A204.1 (cell line): ENCODE measurements around the gene DLGAP4.

Experiments
- FAIRE-seq: peaks from 2 replicates; lab custom pipeline; 2012; peaks lifted over from hg19 to GRCh38; lab: Jason Lieb, UNC

Gene DLGAP4

GRCh38 chr20:36305602-36306551, at the start of gene DLGAP4:
Gene DLGAP4 (plus strand): TSS chr20:36306339. CDS start chr20:36431718, 125,379 bp downstream.
- FAIRE-seq = no peak

DNA sequence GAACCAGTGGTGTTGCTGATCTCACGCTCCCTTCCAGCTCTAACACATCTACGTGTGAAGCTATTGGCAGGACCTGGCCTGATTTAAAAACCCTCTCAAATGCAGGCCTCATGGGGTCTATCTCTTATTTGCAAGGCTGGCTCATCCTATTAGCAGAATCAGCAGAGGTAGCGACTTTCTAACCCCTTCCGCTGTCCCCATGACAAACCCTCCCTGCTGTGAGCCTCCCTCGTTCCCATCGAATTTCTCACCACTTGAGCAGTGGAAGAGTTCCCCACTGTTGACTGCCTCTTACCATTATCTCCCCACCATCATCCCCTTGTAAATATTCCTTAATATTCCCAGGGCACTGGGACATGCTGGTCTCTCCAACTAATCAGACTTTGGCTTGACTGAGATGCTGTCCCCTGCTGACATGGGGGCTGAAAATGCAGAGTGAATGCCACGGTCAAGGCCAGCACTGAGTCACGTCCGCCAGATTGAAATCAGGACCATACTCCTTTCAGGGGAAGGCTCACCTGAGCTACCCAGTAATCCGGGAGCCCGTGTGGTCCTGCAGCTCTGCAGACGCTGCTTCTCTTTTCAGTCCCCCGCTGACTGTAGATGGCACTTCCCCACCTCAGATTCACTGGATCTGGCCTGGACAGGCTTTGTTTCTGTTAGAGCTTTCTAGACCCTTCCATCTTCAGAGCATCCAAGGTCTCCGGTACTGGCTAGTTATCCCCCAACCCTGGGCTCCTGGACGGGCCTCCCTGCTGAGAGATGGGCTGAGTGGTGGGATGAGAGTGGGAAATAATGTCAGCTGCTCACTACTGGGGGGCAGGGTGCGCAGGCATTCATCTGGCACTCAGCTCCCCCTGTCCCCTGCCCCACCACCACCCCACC, 46.7 kb upstream of the DLGAP4 start:
- no peak for FAIRE-seq

DNA sequence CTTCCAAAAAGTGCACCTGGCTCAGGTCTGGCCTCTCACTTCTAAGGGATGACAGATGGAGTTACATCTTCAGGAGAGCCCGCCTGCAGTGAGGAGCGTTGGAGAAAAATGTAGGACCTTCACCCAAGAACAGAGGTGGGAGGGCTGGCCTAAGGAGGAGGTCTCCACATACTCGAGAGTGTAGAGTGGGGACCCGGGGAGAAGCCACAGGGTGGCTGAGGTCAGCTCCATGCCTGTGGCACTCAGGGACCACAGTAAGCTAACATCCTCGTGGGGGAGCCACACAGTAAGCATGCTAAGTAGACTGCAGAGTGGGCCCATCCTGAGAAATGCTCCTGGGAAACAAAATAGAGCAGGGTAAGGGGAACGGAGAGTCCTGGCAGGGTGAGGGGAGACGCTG, 45.8 kb upstream of the DLGAP4 start:
- FAIRE-seq = no peak

DNA sequence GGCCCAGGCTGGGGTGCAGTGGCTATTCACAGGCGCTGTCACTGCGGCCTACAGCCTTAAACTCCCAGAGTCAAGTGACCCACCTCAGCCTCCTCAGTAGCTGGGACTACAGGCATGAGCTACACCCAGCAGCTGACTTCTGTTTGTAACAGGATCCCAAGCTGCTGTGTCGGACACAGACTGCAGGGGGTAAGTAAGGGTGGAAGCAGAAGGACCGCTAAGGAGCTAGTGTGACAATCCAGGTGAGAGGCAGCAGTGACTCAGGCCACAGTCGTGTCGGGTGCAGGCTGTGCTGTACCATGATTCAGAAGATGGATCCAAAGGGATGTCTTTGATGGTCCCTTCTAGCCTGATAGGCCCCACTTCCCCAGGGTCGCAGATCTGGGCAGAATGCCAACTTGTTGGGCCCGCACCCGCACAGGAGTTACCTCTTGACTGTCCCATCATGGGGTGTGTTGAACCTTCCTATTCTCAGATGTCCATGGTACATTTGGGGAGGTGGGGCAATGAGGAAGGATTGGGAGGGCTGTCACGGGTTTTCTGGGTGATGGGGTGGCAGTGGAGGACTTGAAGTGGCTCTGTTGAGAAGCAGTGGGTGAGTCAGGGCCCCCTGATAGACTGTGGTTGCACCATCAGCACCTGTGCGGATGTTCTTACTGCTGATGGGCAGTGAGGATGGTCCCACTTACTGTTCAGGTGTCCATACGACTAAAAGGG, 44.6 kb upstream of the DLGAP4 start:
- no peak for FAIRE-seq

DNA sequence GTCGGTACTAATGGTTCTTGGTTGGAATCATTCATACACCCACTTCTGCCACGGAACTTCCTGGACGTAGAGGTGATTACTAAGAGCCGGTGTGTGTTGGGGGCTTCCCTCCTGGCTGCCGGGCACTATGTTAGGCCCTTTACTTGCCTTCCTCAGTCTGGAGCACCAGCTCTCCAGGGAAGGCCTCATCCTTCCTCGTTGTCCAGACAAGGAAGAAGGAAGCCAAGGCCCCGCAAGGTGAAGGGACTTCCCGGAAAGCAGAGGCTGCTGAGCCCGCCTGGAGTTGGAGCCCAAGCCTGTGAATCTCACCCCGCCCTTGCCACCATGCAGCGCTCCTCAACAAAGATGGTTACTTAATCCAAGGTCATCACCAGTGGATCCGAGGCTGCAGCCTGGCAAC, 43.7 kb upstream of the DLGAP4 start:
- no peak for FAIRE-seq

DNA sequence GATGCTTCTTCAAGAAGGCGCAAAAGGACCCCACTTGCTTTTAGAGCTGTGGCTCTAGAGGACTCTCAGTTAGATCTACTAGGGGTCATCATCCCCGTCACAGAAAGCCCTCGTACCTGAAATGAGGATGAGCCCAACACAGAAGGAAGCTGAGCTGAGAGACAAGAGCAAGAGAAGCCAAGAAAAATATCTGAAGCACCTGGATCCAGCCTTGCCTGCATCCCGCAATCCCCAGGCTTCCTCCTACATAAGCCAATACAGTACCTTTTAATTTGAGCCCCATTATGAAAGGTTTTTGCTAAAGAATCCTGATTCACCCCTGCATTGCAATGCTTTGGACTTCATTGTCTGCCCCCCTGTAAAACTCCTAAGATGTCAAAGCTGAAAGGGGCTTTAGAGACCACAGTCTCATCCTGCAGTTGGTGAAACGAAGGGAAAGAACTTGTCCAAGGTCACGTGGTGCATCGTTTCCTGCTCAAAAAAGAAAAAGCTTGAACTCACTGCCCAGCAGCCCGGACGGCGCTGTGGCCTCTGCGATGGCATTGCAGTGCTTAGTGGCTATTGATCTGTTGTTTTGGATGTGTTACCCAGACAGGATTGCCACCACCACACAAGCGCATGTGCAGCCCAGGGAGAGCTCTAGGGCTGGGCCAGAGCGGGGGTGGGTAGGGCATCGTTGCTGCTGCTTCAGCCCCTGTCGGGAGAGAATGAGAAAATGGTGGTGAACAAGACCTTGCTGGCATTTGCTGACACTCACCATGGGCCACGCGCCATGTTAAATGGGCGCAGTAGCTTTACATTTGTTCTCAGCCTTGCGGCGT, 41.5 kb upstream of the DLGAP4 start:
- FAIRE-seq = no peak

- FAIRE-seq = no peak
Observed at GRCh38 chr20:36266189-36266588, 40.0 kb upstream of the DLGAP4 start.

GRCh38 chr20:36267605-36268381, 38.3 kb upstream of the DLGAP4 start:
- FAIRE-seq = no peak

DNA sequence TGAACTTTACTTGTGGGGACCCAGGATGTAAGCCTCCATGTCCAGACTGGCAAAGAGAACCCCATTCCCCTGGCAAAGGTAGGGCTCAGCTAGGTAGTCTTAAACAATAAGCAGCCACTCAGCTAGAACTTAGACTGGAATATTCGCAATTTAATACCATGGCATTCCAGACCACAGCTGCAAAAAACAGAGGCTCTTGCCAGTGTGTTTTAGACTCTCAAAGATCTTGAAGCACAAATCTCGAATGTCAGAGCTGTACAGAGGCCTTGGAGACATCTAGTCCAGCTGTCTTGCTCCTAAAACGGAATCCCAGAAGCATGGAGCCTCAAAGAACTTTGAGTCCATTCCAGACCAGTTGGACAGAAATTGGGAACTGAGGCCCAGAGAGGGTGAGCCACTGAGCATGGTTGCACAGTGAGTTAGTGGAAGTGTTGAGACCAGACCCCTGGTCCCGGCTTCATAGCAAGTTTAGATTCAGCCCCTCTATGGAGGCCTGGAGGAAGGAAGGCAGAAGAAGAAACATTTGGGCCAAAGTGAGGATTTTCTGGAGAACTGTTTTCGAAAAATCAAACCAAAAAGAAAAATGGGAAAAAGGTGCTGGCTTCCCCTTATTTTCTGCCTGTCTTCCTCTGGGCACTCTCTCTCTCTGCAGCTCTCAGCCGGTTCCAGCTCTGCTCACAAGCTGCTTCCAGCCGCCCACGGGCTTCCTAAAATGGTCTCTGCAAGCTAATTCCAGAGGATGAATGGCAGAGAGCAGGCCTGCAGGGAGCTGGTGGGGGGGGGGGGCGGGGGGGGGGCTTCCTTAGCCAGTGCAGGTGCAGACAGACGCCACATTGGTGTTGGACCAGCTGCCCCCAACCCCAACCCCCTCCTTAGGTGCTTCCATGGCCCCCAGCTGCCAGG, 37.4 kb upstream of the DLGAP4 start:
- FAIRE-seq = no peak

DNA sequence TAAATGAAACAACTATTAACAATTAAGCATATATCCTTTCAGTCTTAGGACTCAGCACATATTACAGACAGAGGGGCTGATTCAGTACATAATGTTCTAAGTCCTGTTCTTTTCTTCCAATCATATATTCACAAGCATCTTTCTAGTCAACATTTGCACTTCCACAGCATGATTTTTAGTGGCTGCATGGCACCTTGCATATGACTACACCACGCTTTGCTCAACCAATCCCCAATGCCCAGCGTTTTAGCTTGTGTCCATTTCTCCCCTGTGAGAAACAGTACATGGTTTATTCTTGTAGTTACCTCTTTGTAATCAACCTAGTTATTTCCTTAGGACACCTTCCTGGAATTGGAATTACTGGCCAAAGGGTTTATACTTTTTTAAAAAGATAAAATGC, 36.6 kb upstream of the DLGAP4 start:
- FAIRE-seq = no peak

GRCh38 chr20:36270744-36271638, 35.1 kb upstream of the DLGAP4 start:
- no peak for FAIRE-seq

DNA sequence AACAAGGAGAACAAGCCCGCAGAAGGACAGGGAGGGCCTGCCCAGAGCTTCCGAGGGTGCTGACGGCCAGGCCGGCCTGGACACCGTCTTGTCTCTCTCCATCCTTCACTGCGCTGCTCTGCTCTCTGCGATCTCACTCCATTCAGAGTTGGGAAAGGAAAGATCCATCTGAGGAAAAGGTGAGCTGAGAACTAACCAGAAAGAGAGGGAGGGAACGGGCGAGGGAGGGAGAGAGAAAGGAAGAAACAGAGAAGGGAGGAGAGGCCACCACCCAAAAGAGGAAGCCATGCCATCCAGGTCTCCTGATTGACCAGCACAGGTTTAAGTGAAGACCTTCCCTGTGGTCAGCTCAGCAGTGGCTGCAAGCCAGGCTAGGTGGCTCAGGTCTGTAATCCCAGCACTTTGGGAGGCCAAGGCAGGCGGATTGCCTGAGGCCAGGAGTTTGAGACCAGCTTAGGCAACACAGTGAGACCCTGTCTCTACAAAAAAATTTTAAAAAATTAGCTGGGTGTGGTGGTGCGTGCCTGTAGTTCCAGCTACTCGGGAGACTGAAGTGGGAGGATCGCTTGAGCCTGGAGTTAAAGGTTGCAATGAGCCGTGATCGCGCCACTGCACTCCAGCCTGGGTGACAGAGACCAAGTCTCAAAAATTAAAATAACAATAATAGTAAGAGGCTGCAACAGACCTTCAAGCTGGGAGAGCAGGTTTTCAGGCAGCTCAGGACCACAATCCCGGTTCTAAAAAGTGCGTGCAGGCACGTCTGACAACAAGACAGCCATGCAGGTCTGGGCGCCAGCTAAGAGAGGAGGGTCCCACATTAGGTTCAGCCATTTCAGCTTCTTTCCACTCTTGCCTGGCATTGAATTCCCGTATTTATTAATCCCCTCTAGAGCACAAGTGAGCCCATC, 34.2 kb upstream of the DLGAP4 start:
- no peak for FAIRE-seq

GRCh38 chr20:36272547-36273220, 33.5 kb upstream of the DLGAP4 start:
- FAIRE-seq = no peak

DNA sequence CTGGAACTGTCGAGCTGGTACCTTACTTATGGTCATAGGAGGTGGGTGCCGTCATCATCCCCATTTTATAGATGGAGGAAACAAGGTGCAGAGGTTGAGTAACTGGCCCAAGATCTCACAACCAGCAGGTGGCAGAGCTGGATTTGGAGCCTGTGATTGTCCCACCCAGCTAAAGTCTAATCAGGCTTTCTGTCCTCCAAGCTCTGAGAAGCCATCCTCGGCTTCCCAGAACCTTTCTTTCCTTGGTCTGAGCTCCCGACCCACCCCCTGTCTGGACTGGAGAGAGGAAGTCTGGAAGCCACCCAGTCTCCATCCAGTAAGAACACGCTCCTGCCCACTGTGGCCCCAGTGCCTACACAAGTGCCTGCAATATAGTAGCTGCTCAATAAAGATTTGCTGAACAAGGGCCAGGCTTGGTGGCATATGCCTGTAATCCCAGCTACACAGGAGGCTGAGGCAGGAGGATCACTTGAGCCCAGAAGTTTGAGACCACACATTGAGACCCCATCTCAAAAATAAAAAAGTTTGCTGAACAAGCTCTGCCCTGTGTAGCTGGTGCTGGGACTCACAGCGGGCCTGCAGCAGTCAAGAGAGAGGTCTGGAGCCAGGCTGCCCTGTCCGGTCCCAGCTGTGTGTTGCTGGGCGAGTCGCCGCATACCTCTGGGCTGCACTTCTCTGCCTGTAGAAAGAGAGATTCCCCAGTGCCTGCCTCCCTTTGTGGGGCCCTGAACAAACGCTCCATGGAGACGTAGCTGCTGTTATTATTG, 32.5 kb upstream of the DLGAP4 start:
- FAIRE-seq = no peak

DNA sequence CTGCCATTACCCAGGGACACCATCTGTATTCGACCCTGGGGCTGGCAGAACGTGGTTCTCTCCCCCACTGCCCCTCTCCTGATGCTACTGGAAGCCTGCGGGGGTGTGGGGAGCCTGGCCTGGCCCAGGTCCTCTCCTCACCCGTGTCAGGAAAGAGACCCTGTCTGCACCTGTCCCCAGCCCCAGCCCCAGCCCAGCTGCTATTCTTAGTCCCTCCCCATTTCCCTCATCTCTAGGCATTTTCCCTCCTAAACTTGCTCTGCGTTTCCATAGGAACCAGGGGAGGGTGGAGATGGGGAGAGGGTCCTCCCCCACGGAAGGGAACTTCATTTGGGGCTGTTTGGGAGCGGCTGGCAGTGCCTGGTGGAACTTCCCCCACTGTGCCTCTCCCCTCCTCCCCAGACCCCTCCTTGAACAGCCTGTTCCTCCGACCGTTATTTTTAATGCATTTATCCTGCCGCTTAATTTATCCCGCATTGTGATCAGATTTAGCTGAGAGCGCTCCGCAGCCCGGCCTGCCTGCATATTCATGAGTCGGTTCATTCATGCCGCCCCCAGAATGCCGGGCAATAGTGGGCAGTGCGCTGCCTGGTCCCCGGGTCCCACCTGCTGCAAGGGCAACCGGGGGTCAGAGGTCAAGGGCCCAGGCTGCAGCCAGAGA, 31.8 kb upstream of the DLGAP4 start:
- no peak for FAIRE-seq

DNA sequence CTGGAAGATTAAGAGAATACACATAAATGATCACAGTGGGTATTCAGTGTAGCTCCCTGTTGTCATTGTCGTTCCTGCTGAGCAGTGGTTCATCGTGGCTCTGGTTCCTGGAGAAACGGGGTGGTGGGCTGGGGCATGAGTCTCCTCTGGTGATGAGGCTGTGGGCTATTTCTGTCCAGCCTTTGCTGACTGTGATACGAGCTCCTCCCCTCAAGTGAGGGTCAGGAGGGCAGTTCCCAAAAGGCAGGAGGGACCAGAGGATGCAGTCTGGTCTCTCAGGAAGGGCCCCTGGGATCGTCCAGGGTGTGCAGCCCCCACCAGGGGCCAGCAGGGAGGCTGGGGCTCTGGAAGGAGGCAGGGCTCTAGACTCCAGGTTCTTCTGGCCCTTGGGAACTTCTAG, 31.1 kb upstream of the DLGAP4 start:
- no peak for FAIRE-seq
